NK-92 (cell line): ENCODE data around the gene VPS26A.
"Not testable (repeated sequence)": the region's sequence is repeated elsewhere in the genome, so short reads cannot be mapped to it uniquely, and the experiment has no call there.

Experiments used
- DNase-seq: peaks from one replicate; lab custom pipeline; 2025; ENCODE audit not compliant: unreplicated experiment; lab: John Stamatoyannopoulos, UW

The VPS26A gene

DNA sequence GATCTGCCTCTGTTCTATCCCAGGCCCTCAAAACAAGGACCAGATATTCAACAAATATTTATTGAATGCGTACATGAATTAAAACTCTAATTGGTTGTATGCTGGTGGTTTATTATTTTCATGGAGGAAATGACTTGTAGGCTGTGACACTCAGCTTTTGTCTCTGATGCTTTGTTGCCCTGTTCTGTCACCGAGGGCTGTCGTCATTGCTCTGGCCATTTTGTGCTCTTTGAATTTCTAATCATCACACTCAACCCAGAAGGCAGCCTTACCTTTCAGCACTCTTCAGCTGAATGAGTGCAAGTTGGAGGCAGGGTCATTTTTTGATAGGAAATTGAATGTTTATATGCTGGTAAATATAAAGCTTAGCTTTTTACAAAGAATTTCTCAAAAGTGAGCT lies 21.5 kb upstream of the VPS26A start:
- no peak for DNase-seq

- no peak for DNase-seq
Measured at GRCh38 chr10:69103784-69104183, 20.2 kb upstream of the VPS26A start.

- DNase-seq, result no peak
Measured at GRCh38 chr10:69104994-69105790, 18.8 kb upstream of the VPS26A start.

GRCh38 chr10:69107176-69107490 lies 16.8 kb upstream of the VPS26A start:
- DNase-seq, result no peak

GRCh38 chr10:69107699-69108098 lies 16.3 kb upstream of the VPS26A start:
- DNase-seq, result no peak

DNA sequence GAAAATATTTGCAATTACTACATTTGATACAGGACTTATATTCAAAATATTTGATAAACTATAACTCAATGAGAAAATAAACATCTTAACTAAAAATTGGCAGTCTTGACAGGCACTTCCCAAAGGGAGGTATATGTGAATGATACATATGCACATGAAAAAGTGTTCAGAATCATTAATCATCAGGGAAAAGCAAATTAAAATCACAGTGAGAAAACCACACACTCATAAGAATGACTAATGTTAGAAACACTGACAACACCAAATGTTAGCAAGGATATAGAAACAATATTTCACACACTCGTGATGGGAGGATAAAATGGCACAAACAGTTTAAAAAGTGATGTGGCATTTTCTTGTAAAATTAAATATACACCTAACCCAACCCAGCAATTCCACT lies 4.1 kb upstream of the VPS26A start:
- no peak for DNase-seq

DNA sequence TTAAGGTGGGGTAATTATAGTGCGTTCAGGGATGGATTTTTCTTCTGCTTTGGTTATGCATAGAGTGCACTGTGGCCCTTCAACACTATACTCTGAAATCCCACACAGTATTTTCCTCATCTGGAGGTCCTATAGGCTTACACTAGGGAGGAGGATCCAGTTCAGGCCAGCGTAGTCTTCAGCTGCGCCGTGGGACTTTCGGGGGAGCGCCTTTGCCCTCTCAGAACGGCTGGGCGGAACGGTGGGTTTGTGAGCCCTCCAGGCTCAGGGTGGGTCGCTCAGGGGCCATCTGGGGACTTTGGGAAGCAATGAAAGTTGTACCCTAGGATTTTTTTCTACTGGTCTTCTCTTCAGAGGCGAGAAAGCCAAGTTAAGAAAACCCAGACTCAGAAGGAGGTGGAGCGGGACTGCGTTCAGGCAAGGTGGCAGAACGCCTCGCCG lies 652 bp upstream of the VPS26A start:
- DNase-seq, result no peak

DNA sequence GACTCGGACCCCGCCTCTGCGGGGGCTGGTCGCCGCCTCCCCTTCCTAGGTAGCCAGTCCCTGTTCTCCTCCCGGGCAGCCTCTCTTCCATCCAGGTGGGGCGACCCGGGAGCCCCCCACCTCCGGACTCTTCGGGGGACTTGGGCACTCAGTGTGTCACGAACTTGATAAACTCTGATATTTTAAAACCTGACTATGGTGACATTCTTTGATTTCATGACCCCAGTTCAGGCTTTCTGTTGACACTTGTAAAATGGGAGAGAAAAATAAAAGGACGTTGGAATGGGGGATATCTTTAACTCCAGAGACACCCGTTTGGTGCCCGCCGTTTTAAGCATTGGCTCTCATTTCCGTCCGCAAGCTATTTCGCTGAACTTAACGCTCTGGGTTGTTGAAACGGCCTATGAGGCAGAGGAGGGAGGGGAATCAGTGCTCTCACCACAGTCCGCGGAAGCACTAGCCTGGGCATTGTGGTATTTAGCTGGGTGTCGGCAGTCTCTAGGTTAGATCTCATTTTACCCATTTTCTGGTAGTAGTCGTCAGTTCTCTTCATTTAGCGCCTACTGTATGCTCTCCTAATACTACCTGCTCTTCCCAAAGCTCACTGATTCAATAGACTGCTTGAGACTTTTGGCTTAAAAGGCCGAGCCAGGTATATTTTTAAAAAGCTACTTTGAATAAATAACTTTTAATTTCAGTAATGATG lies 738 bp downstream of the VPS26A start:
- no peak for DNase-seq

DNA sequence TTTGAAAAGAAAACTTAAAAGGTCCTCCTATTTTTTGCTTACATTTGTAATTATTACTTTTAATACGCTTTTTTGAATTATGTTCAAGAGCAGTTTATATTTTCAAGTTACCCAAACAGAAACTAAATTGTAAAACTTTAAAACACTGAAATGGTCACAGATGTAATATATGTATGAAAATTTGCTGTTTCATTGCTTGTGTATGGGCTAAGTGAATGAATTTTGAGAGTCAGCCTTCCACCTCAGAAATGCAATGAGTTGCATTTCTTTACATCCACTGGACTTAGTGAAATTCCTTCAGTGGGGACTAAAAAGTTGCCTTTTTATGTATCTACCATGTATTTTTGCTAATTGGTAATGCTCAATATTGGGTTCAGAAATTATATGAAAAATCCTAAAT lies 1.6 kb downstream of the VPS26A start:
- DNase-seq, result no peak

- DNase-seq, result no peak
Measured at GRCh38 chr10:69130251-69130650, 6.3 kb downstream of the VPS26A start.

GRCh38 chr10:69139961-69140360 lies 16.0 kb downstream of the VPS26A start:
- DNase-seq, result no peak

DNA sequence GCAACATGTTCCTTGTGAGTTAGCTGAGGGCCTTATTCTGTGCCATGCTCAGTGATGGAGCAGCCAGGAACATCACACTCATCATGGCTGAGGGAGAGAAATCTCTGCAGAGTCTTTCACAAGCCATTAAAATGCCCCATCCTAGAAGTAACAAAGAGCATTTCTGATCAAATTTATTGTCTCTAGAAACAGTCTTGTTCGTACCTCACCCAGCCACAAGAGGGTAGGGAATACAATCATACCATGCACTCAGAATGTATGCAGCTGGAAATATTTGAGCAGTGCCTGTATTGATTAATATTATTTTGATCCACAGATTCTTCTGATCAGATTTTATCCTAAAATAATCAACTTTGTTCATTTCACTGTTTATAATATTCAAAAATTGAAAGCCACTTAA lies 17.3 kb downstream of the VPS26A start:
- no peak for DNase-seq

DNA sequence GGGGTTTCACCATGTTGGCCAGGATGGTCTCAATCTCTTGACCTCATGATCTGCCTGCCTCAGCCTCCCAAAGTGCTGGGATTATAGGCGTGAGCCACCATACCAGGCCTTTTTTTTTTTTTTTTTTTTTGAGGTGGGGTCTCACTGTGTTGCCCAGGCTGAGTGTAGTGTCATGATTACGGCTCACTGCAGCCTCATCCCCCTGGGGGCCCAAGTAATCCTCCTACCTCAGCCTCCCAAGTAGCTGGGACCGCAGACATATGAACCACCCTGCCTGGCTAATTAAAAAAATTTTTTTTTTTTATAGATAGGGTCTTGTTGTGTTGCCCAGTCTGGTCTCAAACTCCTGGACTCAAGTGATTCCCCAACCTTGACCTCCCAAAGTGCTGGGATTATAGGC lies 18.1 kb downstream of the VPS26A start:
- DNase-seq, result not testable (repeated sequence)

- no peak for DNase-seq
Measured at GRCh38 chr10:69142983-69143382, 19.0 kb downstream of the VPS26A start.

DNA sequence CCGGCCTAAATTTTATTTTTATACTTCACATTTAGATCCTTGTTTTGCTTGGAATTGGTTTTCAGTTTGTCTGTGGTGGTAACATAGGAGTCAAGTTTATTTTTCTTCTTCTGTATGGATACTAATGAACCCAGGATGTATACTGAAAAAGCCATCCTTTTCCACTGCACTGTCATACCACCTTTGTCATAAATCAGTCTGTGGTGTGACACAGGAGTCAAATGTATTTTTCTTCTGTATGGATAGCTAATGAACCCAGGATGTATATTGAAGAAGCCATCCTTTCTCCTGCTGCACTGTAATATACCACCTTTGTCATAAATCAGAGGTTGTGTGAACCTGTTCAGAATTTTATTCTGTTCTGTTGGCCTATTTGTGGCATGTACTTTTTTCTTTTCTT lies 21.4 kb downstream of the VPS26A start:
- no peak for DNase-seq

- no peak for DNase-seq
Measured at GRCh38 chr10:69145864-69146263, 21.9 kb downstream of the VPS26A start.

DNA sequence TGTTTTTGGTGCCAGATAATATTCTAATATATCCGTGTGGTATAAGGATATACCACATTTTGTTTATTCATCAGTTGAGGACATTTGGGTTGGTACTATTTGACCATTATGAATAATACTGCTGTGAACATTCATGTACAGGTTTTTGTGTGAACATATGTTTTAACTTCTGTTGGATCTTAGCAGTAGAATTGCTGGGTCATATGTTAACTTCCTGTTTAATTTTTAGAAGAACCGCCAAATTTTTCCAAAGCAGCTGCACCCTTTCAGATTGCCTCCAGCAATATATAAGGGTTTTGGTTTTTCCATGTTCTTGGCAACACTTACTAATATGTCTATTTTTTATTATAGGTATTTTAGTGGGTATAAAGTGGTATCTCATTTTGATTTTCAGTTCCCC lies 22.8 kb downstream of the VPS26A start:
- DNase-seq, result no peak

DNA sequence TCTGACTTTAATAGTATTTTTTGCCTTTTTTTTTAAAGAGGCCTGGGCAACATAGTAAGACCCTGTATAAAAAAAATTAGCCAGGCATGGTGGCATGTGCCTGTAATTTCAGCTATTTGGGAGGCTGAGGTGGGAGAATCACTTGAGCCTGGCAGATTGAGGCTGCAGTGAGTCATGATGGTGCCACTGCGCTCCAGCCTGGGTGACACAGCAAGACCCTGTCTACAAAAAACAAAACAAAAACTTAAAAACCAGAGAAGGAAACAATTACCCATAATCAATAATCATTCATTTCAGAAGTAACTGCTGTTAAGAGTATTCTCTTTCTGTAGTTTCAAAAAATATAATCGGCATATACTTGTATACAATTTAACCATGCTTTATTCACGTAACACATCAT lies 28.0 kb downstream of the VPS26A start:
- DNase-seq, result no peak

DNA sequence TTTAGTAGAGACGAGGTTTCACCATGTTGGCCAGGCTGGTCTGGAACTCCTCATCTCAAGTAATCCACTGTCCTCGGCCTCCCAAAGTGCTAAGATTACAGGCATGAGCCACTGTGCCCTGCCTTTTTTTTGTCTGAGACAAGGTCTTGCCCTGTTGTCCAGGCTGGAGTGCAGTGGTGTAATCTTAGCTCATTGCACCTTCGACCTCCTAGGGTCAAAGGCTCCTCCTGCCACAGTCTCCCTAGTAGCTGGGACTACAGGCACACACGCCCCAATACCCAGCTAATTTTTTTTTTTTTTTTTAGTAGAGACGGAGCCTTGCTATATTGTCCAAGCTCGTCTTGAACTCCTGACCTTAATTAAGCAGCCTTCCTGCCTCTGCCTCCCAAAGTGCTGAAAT lies 29.2 kb downstream of the VPS26A start:
- DNase-seq, result no peak

DNA sequence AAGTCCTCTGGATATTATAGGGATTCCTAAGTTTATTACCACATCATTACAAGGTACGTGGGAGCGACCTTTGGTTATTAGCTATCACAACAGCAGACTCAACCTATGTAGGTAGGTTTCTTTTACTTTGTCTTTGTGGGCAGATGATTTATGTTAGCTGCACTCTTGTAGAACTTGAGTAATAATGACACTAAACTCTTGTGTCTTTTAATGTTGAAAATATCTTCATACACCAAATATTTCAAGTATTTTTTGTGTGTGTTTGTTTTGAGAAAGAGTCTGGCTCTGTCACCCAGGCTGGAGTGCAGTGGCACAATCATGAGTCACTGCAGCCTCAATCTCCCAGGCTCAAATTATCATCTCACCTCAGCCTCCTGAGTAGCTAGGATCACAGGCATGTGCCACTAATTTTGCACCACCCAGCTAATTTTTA lies 36.8 kb downstream of the VPS26A start:
- DNase-seq, result no peak

DNA sequence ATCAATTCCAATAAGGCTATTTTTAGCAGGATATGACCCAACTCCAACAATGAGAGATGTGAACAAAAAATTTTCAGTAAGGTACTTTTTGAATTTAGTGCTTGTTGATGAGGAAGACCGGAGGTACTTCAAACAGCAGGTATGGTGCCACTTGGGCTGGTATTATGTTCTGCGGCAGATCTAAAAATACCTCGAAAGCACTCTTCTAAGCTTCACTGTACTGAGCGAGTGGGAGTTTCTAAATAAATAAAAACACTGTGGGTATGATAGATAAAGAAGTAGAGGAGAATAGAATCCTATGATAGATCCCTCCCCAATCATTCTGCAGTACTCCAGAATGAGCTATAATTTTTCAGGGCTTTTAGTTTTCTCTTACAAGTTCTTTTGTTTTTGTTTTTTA lies 44.5 kb downstream of the VPS26A start:
- no peak for DNase-seq

DNA sequence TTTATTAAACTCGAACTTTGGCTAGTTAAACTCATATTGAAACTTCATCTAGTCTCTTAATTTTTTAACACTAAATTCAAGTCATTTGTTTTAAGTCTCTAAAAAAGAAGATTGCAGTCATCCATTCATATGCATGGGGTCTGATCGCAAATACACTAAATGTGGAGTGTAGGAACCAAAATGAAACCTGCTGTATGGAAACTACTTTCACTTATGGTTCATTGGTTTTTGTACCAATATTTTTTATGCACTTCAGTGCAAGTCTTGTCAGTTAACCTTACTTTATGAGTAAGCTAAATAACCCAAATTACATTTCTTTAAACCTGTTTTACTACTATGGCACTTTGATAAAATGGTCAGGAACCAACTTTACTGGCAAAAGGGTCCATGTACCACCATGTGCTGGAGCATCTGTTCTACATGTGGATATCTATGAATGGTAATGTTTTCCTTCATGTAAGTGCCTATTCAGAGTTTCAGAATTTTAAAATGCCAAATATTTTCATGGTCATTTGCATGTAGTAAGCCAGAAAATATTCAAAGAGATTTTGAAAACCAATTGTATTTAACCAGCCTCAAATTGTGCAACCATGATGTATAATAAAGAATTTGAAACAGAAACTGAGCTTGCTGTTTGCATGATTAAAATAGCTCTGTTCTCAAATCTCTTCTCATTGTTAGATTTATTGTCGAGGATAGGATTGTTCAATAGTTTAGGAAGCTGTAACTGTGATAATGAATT lies 48.4 kb downstream of the VPS26A start:
- DNase-seq, result no peak
